GM18951 (cell line): ENCODE data around the gene L1TD1.
"Not testable (repeated sequence)": the region's sequence is repeated elsewhere in the genome, so short reads cannot be mapped to it uniquely, and the experiment has no call there.

Experiments used
- POLR2A ChIP-seq: IDR thresholded peaks from 4 replicates; pipeline ENCODE4 v1.6.1; 2011; ENCODE audit warnings: mild to moderate bottlenecking; ENCODE audit not compliant: insufficient read length, insufficient read depth; ENCODE audit errors: extremely low read depth
- in situ Hi-C: fragments of 300-500 bp; cut with MboI; formaldehyde crosslinking; loops from one replicate; pipeline ENCODE4 v1.12.0; 2022; ENCODE audit warnings: low sequenced_read_pairs, mixed read lengths, inconsistent platforms; ENCODE audit not compliant: unreplicated experiment

Gene L1TD1

GRCh38 chr1:62213075-62213914 is 18.6 kb downstream of the L1TD1 start:
- in situ Hi-C loops: no loop called here
- TF ChIP-seq POLR2A: no peak

DNA sequence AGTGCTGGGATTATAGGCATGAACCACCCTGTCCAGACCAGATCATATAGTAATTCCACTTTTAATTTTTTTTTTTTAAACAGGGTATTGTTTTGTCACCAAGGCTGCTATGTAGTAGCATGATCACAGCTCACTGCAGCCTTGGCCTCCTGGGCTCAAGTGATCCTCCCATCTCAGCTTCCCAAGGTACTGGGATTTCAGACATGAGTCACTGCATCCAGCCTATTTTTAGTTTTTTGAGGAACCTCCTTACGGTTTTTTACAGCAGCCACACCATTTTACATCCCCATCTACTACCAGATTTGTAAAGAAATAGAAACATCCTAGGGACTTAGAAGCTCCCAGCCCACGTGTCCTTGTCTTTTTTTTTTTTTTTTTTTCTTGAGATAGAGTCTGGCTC is 24.0 kb downstream of the L1TD1 start:
- TF ChIP-seq POLR2A: no peak
- in situ Hi-C loops: no loop called here

GRCh38 chr1:62220456-62220855 is 25.8 kb downstream of the L1TD1 start:
- in situ Hi-C loops: not testable (repeated sequence)

DNA sequence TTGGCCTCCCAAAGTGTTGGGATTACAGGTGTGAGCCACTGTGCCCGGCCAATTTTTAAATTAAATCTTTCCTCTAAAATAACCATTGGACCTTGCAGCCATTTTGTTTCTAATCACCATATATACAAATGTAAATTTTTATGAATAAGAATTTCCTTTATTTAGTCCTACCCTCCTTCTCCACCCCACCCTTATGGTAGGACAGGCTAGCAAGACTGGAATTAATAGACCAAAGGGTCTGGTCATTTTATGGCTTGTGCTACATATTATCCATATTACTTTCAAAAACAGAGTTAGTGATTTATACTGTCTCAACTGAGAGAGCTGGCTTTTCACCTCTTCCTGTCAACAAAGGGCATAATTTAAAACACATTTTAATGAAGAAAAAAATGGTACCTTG is 26.5 kb downstream of the L1TD1 start:
- no peak for TF ChIP-seq POLR2A
- in situ Hi-C loops: no loop called here

- in situ Hi-C loops: no loop called here
- TF ChIP-seq POLR2A: no peak
Observed at GRCh38 chr1:62222321-62222720, 27.7 kb downstream of the L1TD1 start.

- in situ Hi-C loops: no loop called here
- no peak for TF ChIP-seq POLR2A
Observed at GRCh38 chr1:62224182-62224581, 29.5 kb downstream of the L1TD1 start.

DNA sequence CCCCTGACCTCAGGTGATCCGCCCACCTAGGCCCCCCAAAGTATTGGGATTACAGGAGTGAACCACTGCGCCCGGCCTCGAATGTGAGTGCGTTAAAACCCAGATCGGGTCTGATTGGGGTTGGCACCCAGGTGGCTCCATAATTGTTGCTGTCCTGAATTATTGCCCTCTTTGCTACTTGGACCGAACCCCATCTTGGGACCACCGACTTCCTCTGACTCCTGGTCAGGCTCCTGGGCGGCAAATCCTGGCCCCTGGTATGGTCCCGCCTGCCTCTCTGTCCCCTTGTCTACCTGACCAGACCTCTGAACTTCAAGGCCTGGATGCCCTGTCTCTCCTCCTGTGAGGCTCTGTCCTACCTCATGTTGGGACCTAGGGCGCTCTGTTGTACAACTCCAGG is 32.8 kb downstream of the L1TD1 start:
- no peak for TF ChIP-seq POLR2A
- in situ Hi-C loops: no loop called here

DNA sequence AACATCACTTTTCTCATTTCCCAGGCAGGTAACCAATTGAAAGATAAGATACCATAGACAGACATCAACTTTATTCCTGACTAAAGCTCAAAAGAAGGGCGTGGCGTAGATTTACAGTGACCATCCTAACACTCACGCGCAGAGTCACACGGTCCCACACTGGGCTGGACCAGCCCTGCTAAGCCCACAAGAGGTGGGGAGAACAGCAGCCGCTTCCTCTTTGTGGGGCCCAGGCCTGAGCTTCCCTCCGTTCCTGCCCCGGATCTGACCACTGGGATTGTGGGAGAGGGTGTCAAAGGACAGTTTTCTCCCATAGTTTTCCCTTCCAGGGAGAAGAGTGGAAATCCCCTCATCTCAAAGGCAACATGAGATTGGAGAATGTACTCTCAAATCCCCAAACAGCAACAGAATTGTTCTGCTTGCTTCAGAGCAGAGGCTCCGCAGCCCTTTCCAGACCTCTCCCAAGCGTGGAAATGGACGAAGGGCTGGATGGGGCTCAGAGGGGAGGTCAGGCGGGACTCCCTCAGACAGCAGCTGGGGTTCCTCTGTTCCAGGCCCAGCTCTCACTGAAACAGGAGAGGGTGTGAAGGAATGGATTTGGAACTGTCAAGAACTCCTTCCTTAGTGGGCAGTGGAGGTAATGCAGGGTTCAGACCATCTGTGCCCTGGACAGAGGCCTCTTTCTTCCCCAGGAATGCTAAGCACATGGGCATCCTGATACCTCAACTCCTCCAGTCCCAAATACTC is 33.7 kb downstream of the L1TD1 start:
- in situ Hi-C loops: no loop called here
- no peak for TF ChIP-seq POLR2A

- TF ChIP-seq POLR2A: no peak
- in situ Hi-C loops: no loop called here
Observed at GRCh38 chr1:62228883-62229187, 34.2 kb downstream of the L1TD1 start.

DNA sequence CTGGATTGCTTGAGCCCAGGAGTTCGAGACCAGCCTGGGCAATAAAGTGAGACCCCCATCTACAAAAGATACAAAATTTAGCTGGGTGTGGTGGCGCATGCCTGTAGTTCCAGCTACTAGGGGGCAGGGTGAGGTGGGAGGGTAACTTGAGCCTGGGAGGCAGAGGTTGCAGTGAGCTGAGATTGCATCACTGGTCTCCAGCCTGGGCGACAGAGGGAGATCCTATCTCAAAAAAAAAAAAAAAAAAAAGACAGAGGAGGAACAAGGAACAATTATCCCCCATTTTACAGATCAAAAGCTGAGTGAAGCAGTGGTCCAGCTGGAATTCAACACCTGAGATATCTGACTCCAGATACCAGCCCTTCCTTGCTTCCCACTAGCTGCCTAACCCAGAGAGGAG is 34.8 kb downstream of the L1TD1 start:
- in situ Hi-C loops: no loop called here
- TF ChIP-seq POLR2A: no peak

DNA sequence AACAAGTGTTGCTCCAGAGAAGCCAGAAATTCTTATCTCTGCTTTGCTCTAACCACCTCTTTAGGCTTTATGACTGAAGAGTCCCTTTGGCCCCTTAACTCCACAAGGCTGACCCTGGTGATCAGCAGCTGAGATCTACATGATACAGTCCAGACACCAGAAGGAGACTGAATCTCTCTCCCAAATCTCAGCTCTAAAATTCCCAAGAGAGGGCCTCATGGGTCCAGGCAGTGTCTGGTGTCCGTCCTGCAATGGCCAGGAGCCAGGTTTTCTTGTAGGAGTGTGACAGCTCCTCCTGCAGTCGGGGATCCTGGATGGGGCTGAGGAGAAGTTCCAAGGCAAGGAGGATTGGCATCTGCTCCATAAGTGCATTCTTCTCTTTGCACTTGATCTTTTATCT is 35.3 kb downstream of the L1TD1 start:
- in situ Hi-C loops: no loop called here

DNA sequence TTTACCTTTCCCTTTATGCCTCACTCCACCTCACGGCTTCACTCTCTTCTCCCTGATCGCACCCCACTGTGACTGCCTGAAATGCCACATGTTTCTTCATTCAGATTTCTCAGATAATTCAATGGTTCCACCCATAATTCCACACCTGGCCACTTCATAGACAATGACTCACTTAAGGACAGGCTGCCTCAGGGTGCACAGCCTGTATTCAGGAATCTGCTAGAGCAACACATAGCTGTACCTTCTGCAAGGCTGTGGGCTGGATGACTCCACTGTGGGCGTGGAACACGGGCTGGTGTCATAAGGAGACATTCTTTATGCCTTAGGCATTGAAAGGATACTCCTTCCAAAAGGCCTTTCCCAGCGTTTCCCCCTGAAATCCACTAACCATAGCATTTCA is 36.1 kb downstream of the L1TD1 start:
- in situ Hi-C loops: no loop called here
- no peak for TF ChIP-seq POLR2A

More for the DNA sequence above, 35.3 kb downstream of the L1TD1 start:
- TF ChIP-seq POLR2A: no peak

GRCh38 chr1:62232871-62233278 is 38.2 kb downstream of the L1TD1 start:
- in situ Hi-C loops: no loop called here
- TF ChIP-seq POLR2A: no peak

DNA sequence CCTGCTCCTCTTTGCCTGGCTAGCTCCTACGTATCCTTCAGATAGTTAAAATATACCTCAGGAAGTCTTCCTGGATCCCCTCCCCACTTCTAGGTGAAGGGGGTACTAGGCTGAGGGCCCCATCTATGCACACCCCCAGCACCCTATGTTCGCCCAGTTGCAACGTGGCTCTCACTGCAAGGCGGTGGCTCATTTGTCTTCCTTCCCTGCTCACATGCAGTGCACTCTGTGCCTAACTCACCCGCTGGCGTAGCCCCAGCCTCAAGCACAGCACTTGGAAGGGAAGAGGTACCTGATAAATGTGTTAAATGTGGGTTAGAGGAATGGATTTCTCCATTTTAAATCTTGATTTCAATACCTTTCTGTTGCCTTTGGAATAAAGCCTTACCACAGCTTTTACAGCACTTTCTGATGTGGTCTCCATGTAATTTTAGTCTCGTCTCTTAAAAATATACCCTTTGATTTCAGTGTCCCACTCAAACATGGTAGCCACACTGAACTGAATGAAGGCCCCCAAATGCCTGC is 39.3 kb downstream of the L1TD1 start:
- in situ Hi-C loops: no loop called here
- TF ChIP-seq POLR2A: no peak
